ENCODE measurements around the gene MOB3A.

The MOB3A gene

DNA sequence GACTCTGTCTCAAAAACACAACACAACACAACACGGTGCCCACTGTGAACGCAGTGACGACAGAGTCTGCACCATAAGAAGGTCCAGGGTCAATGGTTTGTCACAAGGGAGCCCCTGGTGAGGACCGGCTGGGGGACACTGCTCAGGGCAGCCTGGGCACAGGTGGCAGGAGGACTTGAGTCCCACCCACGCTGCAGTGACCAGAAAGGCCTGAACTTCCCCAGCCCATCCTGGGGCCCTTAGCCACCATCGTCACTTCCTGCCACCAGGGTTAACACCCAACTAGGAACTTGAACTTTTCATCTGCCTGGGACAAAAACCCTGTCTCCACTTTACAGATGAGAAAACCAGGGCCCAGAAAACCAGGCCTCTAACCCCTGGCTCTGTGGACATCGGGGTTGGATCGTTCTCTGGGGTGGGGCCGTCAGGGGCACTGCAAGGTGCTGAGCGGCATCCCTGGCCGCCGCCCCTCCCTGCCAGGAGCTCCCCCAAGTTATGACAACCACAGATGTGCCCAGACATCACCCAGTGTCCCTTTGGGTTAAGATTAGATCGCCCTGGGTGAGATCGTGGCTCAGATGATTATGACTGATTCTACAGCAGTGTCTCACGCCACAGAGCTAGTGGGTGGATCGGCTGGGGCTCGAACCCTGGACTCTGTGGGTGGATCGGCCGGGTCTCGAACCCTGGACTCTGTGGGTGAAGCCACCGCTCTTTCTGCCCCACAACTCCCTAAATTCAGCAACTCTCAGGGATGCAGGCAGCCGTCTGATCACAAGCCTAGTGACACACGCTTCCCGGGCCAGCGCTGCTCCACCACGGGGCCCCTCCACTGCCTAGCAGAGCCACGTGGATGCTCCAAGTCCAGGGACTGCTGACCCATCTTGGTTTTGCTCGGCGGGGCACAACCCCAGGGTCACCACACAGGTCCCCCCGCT is 14.0 kb downstream of the MOB3A start:
- DNase-seq (ENCODE audit: low read depth in 2 of 2), result no peak

- DNase-seq (ENCODE audit: low read depth in 2 of 2), result no peak
These were observed 15.7 kb downstream of the MOB3A start for GRCh38 chr19:2080336-2080988.

GRCh38 chr19:2079865-2080301 is 16.2 kb downstream of the MOB3A start:
- no peak for DNase-seq (ENCODE audit: low read depth in 2 of 2)

- no peak for DNase-seq (ENCODE audit: low read depth in 2 of 2)
These were observed 16.9 kb downstream of the MOB3A start for GRCh38 chr19:2079076-2079864.

DNA sequence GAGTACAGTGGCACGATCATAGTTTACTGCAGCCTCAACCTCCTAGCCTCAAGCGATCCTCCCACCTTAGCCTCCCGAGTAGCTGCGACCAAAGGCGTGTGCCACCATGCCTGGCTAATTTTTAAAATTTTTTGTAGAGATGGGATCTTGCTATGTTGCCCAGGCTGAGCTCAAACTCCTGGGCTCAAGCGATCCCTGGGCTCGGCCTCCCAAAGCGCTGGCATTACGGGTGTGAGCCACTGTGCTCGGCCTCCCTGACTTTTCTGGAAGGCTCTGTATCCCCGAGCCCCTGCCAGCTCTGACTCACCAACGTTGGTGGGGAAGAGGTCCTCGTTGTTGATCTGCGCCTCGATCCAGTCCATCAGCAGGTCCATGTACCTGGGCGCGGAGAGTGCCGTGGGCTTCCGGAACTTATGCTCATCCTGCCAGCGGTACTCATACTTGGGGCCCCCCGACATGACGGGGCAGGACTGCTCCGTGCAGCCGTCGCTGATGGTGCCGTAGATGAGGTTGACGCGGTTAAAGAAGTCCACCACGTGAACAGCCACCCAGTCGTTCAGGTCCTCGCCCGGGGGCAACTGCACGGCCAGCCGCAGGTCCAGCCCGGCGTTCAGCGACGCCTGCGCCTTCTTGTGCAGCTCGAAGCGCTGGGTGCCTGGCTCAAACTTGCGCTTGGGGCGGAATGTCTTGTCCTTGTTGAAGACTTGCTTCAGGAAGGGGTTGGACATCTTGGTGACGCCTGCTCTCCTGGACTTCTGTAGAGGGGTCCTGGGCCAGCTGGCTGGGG is 18.1 kb downstream of the MOB3A start:
- no peak for DNase-seq (ENCODE audit: low read depth in 2 of 2)

DNA sequence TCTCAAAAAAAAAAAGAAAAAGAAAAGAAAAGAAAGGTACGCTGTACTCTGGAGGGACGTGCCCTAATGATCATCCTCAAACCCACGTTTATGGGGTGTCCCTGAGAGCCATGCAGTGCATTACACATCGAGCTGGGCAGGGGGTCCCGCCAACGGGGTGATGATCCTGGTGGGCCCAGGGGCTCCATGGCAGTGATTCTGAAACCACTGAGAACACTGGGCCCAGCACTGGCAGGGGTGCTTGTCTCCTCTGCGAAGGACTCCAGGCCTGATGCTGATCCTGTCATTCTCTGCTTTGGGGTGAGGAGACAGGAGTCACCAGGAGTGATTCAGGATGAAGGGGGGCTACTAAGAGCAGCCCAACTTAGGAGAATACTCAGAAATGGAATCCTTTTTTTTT is 18.7 kb downstream of the MOB3A start:
- no peak for DNase-seq (ENCODE audit: low read depth in 2 of 2)

DNA sequence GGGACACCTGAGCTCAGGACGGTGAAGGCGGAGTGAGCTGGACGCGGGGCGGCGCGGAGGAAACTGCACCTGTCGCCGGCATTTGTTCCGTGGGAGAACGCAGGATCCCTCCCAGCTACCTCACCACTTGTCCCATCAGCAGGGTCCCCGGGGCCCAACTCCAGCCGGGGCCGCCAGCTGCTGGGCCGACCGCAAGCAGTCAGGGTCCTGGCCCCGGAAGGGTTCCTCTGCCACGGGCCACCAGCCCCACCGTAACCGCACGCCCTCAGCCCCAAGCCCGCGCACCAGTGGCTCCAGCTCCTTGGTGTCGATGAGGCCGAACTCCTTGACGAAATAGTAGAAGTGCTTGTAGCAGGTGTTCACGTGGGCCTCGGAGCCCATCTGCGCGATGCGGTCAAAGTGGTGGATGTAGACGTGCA is 19.6 kb downstream of the MOB3A start:
- no peak for DNase-seq (ENCODE audit: low read depth in 2 of 2)

DNA sequence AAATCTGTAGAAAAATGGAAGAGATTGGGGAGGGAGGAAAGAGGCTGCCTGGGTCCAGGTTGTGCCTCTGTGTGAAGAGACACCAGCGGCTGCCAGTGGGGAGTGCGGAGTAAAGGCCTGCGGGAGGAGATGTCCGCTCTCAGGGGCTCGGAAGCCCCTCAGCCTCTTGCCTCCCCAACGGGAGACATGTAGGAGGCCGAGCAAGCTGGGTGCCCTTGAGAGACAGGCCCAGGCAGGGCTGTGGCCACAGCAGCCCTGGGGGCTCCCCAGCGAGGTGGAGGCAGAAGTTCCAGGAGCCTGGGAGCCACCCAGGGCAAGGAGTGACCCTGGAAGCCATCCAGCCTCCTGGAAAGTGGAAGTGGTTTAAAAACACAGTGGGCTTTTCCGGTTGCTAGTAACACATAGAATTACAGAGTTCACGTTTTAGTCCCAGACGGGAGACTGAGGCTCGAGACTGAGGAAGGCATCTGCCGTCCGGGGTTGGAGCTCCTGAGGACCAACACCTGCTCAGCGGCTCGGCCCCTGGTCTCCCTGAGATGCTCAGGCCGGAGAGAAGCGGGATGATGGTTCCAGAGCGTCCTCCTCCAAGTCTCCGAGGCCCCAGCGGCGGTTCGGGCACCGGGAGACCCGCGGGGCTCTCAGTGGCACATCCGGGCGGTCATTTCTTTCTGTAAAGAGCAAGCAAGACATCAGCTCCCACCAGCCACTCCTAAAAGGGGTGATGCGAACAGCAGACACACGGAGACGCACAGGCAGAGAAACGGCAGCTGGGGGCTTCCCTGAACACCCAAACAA is 23.2 kb downstream of the MOB3A start:
- no peak for DNase-seq (ENCODE audit: low read depth in 2 of 2)

GRCh38 chr19:2070986-2071673 is 25.0 kb downstream of the MOB3A start:
- no peak for DNase-seq (ENCODE audit: low read depth in 2 of 2)

GRCh38 chr19:2070436-2070827 is 25.7 kb downstream of the MOB3A start:
- no peak for DNase-seq (ENCODE audit: low read depth in 2 of 2)

DNA sequence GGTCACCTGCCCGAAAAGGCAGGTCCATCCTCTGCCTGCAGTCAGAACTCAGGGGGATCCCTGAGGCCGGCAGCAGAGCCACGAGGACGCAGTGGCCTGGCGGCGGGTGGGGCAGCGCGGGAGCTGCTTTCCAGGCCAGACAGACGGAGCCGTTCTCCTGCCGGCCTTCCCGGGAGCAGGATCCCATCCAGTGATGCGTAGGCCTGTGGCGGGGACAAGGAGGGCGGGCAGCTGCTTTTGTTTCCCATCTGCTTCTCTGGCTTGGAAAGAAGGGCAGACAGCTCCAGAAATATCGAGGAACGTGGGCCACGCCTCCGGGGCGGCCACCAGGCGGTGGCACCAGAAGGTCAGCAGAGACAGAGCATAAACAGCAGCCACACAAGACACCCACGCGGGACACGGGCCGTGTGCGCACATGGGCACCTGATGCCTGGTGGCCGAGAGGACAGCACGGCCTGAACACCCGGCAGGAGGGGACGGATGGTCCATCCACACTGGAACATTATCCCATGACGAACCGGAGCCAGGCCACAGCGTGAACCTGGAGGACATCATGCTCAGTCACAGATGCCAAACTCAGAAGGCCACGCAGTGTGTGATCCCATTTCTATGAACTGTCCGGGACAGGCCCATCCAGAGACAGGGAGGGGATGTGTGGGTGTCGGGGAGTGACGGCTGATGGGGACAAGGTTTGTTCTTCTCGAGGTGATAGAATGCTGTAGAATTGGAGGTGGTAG is 31.2 kb downstream of the MOB3A start:
- no peak for DNase-seq (ENCODE audit: low read depth in 2 of 2)

DNA sequence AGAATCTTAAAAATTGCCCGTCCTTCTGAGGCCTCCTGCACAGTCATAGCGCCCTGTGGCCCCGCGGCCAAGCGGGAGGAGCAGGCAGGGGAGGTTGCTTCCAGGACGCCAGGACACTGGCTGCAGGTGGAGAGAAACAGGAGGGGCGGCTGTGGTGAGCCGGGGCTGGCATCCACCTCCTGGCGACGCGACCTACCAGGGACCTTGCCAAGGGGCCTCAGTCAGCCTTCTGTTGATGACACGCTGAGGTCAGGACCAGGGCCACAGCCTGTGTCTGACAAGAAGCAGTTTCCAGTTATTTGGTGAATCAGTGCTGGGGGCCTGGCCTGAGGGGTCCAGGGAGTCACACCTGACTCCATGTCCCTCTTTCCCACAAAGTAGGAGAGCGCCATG is 31.7 kb downstream of the MOB3A start:
- no peak for DNase-seq (ENCODE audit: low read depth in 2 of 2)

DNA sequence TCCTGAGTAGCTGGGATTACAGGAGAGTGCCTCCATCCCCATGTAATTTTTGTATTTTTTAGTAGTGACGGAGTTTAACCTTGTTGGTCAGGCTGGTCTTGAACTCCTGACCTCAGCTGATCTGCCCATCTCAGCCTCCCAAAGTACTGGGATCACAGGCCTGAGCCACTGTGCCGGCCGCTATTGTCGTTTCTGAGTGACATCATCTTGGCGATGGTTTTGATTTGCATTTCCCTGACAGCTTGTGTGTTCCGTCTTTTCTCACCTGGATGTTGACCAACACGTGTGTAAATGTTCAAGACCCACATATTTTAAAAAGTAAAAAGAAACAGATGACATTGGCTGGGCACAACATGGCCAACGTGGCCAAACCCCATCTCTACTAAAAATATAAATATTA is 32.3 kb downstream of the MOB3A start:
- DNase-seq (ENCODE audit: low read depth in 2 of 2), result no peak

- DNase-seq (ENCODE audit: low read depth in 2 of 2), result no peak
These were observed 33.4 kb downstream of the MOB3A start for GRCh38 chr19:2062770-2063169.

DNA sequence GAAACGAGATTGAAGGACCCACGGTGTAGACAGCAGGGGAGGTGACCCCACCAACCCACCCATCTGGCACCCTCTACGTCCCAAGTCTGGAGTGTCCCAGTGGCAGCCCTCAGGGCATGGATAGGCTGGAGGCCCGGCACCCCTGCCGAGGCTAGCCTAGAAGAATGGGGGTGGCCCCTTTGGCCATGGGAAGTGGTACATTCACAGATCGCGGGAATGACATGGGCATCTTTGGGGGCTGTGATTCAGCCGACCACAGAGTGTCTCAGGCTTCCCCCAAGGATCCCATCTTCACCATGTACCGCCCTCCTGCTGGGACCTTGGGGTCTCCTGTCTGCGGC is 33.8 kb downstream of the MOB3A start:
- no peak for DNase-seq (ENCODE audit: low read depth in 2 of 2)

DNA sequence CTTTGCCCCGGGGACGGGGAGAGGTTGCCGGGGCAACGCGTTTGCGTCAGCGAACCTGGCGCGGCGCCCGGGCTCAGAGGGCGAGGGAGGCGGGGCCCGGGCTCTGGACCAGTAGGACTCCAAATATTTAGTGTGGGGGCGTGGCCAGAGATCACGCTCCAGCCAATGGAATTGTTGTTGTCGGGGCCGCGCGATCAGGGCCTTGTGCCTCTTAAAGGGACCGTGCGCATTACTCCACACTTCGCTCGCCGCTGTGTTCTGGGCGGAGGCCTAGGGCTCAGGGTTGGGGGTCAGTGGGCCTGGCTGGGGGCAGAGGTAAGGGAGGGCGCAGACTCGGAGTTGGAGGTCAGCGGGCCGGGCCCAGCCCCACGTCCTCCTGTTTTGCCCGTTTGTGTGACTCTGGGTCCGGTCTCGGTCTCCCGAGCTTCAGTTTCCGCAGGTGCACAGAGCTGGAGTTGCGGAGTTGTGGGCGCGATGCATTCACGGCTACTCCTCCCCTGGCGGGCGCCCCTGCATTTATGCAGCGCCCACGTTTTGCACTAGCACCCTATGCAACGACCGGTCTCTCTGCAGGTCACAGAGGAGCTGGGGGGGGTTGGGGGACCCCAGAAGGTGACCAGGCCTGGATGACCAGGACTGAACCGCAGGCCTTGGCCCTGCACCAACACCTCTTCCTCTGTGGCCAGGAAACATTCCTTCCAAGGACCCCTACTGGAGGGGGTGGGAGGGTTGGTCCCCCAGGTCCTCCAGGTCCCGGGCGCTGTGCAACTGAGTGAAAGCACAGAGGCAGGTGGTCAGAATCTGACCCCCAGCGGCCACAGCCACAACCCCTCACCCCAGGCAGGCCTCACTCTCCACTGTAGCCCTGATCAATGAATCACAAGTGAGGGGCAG is 34.4 kb downstream of the MOB3A start:
- DNase-seq (ENCODE audit: low read depth in 2 of 2), result peak; percentile 98

- DNase-seq (ENCODE audit: low read depth in 2 of 2), result no peak
These were observed 35.1 kb downstream of the MOB3A start for GRCh38 chr19:2060884-2061494.
